Raji (cell line): ENCODE measurements around the gene SMIM33.

Experiments used
- POLR2A ChIP-seq: IDR thresholded peaks from 2 replicates; pipeline ENCODE4 v1.6.1; 2011; ENCODE audit warnings: low read depth, low read length, control low read depth; ENCODE audit not compliant: insufficient read depth

The SMIM33 gene

GRCh38 chr5:139453683-139454567 lies 16.9 kb upstream of the SMIM33 start:
- TF ChIP-seq POLR2A, result no peak

- no peak for TF ChIP-seq POLR2A
Observed at GRCh38 chr5:139454568-139455290, 16.1 kb upstream of the SMIM33 start.

- TF ChIP-seq POLR2A, result no peak
Observed at GRCh38 chr5:139456776-139457175, 14.0 kb upstream of the SMIM33 start.

- no peak for TF ChIP-seq POLR2A
Observed at GRCh38 chr5:139457241-139457640, 13.6 kb upstream of the SMIM33 start.

- no peak for TF ChIP-seq POLR2A
Observed at GRCh38 chr5:139457653-139458306, 13.0 kb upstream of the SMIM33 start.

- no peak for TF ChIP-seq POLR2A
Observed at GRCh38 chr5:139458580-139459407, 12.0 kb upstream of the SMIM33 start.

- TF ChIP-seq POLR2A, result no peak
Observed at GRCh38 chr5:139459451-139459934, 11.3 kb upstream of the SMIM33 start.

- no peak for TF ChIP-seq POLR2A
Observed at GRCh38 chr5:139460455-139460854, 10.3 kb upstream of the SMIM33 start.

GRCh38 chr5:139461176-139461575 lies 9.6 kb upstream of the SMIM33 start:
- TF ChIP-seq POLR2A, result no peak

GRCh38 chr5:139461698-139462097 lies 9.1 kb upstream of the SMIM33 start:
- TF ChIP-seq POLR2A, result no peak

GRCh38 chr5:139462586-139463276 lies 8.1 kb upstream of the SMIM33 start, which contains the start of gene ECSCR:
TSS of gene ECSCR (minus strand) at chr5:139462743. CDS start at chr5:139462670, 73 bp downstream.
- TF ChIP-seq POLR2A, result no peak

- TF ChIP-seq POLR2A, result no peak
Observed at GRCh38 chr5:139468421-139468931, 2.3 kb upstream of the SMIM33 start.

- no peak for TF ChIP-seq POLR2A
Observed at GRCh38 chr5:139472386-139473030, 1.7 kb downstream of the SMIM33 start.

- TF ChIP-seq POLR2A, result no peak
Observed at GRCh38 chr5:139473105-139473504, 2.3 kb downstream of the SMIM33 start.

GRCh38 chr5:139473565-139473964 lies 2.8 kb downstream of the SMIM33 start:
- TF ChIP-seq POLR2A, result no peak
